ENCODE results near the gene FRS3.
A peak's percentile ranks its signal among the peaks of the same experiment; 100 is the strongest.
"Not testable (repeated sequence)": the region's sequence is repeated elsewhere in the genome, so short reads cannot be mapped to it uniquely, and the experiment has no call there.

The FRS3 gene, protein sequence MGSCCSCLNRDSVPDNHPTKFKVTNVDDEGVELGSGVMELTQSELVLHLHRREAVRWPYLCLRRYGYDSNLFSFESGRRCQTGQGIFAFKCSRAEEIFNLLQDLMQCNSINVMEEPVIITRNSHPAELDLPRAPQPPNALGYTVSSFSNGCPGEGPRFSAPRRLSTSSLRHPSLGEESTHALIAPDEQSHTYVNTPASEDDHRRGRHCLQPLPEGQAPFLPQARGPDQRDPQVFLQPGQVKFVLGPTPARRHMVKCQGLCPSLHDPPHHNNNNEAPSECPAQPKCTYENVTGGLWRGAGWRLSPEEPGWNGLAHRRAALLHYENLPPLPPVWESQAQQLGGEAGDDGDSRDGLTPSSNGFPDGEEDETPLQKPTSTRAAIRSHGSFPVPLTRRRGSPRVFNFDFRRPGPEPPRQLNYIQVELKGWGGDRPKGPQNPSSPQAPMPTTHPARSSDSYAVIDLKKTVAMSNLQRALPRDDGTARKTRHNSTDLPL

GRCh38 chr6:41779788-41780550, at the start of gene FRS3:
Gene FRS3, minus strand, starts transcription at chr6:41779900. Its CDS starts 2,913 bp downstream, at chr6:41776987.
- peak; percentile 92 to 98 (median 98) for DNase-seq

- no peak for DNase-seq
Measured at GRCh38 chr6:41826343-41827022, 46.8 kb upstream of the FRS3 start.

DNA sequence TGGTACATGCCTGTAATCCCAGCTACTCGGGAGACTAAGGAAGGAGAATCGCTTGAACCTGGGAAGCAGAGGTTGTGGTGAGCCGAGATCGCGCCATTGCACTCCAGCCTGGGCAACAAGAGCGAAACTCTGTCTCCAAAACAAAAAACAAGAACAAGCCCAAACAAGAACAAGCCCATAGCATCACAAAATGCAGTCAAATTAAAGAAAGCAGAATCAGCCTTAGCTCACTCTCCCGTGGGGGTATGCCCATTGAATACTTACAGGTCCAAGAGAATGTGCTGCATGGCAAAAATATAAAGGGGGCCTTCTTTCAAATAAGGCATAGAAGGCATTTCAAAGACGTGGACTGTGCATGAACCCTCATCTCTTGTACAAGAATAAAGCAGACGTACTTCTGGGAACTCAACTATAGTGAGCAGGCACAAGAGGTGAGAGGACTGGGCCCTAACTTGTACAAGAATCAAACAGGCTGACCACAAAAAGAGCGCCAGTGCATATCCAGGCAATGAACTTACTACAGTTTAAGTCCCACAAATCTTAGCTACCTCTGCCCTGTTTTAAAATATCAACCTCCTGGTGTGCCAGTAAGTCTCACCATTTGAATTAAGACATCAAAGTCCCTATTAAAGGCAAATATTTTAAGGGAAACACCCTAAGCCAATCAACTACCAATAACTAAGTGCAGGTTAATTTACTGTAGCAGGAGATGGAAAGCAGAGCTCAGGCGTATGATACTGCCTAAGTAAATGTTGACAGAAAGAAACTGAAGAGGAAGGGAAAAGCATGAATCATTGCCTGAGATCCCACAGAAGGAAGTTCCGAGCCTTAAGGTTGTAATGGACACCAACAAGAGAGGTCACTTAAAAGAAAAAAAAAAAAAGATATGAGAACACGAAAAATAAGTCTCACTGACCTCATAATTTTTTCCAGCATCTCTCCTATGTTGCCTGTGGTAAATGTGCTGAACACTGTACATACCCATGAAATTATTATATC, 45.2 kb upstream of the FRS3 start:
- no peak for DNase-seq

DNA sequence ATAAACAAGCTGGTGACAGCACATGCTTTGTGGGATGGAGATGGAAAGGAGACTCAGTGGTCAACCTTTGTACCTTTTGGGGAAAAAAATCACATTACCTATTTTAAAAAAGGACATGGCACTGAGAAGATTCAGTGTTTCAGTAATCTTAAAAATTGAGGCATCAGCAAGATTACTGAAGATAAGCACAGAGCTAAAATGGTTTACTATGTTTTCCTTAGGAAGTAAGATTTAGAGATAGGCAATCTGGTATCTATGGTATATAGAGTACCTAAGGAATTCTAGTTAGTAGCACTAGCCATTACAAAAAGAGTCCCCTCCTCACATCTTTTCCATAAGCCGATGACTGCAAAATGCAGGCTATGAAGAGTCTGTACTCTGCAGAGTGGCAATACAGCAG, 43.5 kb upstream of the FRS3 start:
- no peak for DNase-seq

DNA sequence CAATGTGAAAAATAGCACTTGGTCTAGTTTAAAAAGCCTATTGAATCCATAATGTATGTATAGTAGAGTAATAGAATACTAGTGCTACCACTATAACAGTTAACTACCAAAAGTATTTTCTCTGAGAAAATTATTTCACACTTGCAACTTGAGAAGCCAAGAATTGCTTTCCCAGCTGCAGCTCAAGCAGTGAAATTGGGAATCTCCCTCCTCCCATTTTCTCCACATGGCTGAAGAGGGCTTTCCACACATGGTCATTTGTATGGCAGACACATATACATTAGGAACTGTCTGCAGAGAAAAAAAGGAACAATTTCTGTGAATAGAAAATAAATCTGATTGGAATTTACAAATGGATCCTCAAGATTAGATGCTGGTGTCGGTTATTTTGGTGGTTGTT, 42.3 kb upstream of the FRS3 start:
- no peak for DNase-seq

- DNase-seq, result no peak
Measured at GRCh38 chr6:41821266-41821665, 41.6 kb upstream of the FRS3 start.

DNA sequence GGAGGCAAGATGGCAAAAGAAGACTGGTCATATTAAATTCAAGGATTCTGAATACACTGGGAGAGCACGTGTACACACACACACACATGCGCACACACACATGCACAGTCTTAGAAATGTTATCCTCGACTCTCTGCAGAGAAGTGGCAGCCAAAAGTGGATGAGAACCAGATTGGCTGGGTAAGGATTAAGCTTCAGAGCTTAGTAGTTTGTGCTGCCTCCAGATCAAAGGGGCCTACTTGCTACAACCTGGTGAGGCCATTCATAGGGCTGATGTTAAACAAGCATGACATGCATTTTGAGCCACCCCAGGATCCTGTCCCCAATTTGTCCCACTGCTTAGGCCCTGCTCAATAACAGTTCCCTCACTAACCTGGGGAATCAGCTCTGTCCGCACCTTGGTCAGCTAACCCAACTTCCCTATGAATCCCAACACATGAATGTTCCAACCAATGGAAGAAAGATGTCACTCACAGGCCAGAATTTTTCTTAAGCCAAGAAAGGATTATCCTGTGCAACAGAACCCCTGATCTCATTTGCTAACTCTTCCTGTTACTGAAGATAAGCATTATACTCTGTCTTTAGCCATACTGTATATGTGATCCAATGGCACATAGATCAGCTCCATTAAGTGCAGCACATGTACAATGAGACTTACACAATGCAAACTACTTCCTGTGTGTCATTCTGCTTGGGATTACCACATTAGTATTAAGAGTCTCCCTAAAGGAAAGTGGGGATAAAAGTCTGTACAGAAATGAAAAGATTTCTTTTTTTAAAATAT, 38.8 kb upstream of the FRS3 start:
- no peak for DNase-seq

DNA sequence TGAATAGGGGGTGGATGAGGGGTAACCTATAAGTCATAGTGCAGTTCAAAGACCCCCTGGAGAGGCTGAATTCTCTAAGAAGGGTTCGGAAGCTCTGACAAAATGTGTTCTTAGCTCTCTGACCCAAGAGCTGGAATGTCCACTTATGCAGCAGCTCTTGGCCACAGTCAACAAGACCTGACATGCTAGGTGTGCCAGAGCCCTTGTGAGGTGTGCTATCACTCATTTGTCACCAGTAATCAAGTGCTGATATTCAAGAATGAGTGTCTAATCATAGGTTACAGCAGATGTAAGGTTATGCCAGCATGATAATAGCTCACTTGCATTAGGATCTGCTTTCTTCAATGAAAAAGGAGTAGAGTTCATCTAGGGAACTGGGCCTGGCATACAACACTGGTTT, 35.9 kb upstream of the FRS3 start:
- DNase-seq, result no peak

- DNase-seq, result no peak
Measured at GRCh38 chr6:41814629-41815028, 34.9 kb upstream of the FRS3 start.

- no peak for DNase-seq
Measured at GRCh38 chr6:41813956-41814355, 34.3 kb upstream of the FRS3 start.

GRCh38 chr6:41813469-41813868, 33.8 kb upstream of the FRS3 start:
- DNase-seq, result no peak

GRCh38 chr6:41811946-41812345, 32.2 kb upstream of the FRS3 start:
- DNase-seq, result not testable (repeated sequence)

- DNase-seq, result no peak
Measured at GRCh38 chr6:41811095-41811494, 31.4 kb upstream of the FRS3 start.

DNA sequence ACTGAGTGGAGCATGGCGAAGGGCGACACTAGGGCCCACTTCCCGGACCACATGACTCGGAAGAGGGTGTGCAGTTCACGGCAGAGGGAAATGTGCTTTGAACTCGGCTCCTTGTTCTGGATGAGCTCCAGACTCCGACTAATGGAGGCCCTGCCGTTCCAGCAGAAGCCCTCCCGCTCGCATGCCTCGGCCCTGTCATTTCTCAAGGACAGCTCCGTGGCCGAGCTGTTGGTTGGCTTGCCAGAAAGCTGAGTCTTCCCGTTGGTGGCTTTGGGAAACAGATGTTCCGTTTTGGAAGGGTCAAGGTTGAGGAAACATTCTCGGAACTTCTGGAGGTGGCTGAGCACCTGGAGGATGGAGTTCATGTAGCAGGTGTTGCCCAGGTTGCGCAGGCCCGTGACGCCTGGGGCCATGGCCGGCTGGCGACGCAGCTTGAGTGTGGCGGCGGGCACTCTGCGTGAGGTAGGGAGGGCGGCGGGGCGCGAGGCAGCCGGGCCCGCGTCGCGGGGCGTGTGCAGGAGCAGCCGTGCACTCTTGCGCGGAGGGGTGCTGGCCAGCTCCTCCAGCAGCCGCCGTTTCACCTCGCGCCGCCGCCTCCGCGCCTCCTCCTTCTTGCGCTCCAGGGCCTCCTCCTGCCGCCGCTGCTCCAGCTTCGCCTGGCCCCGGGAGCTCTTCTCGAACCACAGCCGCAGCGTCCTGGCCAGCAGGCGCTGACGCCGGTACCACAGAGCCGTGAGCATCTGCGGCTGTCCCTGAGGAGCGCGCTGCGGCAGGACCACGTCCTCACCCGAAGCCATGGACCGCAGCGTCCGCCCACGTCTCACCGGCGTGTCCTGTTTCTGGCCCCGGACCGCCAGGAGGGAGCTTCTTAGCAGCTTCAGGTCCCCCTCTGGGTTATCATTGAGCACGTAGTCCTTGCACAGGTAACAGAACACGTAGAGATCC, 26.4 kb upstream of the FRS3 start:
- no peak for DNase-seq

DNA sequence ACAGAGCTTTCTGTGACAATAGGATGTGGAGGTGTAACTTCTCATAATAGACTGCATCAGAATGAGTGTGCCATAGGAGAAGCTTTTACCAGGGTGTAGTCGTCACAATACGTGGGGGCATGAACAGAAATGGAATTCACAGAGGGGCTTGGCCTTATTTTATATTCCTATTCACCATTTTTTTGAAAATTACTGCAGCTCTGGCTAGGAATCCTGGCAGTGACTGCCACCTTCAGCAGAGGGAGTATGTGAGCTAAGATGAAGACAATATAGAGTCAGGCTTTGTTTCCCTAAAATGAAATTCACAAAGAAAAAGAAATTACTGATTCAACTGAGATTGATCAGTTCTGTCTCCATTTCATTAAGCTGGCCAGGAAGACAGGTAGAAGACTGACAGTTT, 21.7 kb upstream of the FRS3 start:
- DNase-seq, result no peak

- DNase-seq, result no peak
Measured at GRCh38 chr6:41799559-41799911, 19.8 kb upstream of the FRS3 start.

GRCh38 chr6:41798901-41799558, 19.3 kb upstream of the FRS3 start:
- DNase-seq, result no peak

DNA sequence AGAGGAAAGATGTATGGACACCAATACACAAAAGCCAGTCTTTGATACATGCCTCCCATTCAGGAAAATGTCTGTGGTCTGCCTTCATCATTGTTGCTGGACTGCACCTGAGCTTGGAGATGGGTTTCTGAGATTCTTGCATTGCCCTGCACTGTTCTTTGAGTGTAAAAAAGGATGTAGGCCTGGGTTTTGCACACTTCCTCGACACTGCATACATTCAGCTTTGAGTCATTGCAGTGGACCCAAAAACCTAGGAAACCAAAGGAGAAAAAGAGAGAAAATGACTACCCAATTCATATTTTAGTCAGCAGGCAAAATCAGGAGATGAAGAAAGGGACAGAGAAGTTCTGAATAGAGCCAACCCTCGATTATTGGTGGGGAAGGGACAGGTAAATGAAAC, 16.8 kb upstream of the FRS3 start:
- no peak for DNase-seq

DNA sequence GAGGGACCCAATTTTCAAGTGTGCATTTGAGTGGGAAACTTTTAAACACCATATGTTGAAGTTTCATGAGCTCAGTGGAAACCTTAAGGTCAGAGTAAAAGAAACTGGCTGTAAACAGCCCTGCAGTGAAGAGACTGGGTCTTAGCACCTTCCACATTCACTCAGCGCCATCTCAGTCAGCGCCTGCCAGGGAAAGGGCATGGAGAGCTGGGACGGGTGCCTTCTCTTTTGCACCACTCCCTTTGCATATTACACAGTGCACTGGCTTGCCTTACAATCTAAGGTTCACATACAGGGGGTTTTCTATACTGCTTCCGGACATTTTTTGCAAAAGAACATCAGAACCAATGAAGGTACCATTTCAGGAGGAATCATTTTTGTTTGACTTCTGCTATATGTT, 12.3 kb upstream of the FRS3 start:
- DNase-seq, result no peak

DNA sequence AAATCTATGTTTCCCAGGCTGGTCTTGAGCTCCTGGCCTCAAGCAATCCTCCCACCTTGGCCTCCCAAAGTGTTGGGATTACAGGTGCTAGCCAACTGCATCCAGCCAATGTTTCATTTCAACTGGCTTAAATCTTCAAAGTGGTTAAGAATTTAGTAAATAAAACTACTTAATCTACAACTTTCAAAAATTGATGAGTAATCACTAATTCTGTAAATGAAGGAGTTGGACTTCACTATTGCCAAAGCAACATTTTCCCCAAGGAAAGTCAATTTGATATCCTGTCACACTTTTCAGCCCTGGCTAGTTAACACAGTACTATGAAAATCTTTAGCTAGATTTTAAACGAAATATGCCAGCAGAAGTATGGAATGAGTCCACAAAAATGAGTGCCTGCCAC, 11.6 kb upstream of the FRS3 start:
- DNase-seq, result no peak
